Endodermal cell (in vitro differentiated cells): ENCODE results near the gene LARP1B. TPM values are rescaled to one million over a fixed set of nuclear protein-coding genes. Genes with fewer than 3 reads are reported as not detected.

ENCODE experiments used
- DNase-seq: peaks from one replicate; pipeline ENCODE4 v3.0.0-alpha.2; 2017
- H3K27ac ChIP-seq: 2 replicates; pipeline ENCODE4 v1.5.1; 2013; ENCODE audit warnings: mild to moderate bottlenecking, low read depth, low read length, moderate library complexity
- H3K27me3 ChIP-seq: 2 replicates; pipeline ENCODE4 v1.6.1; 2013; ENCODE audit warnings: mild to moderate bottlenecking, low read length, moderate library complexity; ENCODE audit not compliant: insufficient read depth, control insufficient read depth, poor library complexity, severe bottlenecking
- H3K36me3 ChIP-seq: 2 replicates; pipeline ENCODE4 v1.7.0; 2013; ENCODE audit warnings: mild to moderate bottlenecking, low read length, moderate library complexity; ENCODE audit not compliant: control insufficient read depth, insufficient read depth
- H3K4me1 ChIP-seq: one replicate; pipeline ENCODE4 v1.7.0; 2013; ENCODE audit warnings: low read length; ENCODE audit not compliant: control insufficient read depth, insufficient read depth
- H3K4me3 ChIP-seq: 2 replicates; pipeline ENCODE4 v1.5.1; 2013; ENCODE audit warnings: mild to moderate bottlenecking, low read length, moderate library complexity
- H3K9ac ChIP-seq: 2 replicates; pipeline ENCODE4 v1.6.1; 2013; ENCODE audit warnings: mild to moderate bottlenecking, low read length, moderate library complexity; ENCODE audit not compliant: poor library complexity, severe bottlenecking; ENCODE audit errors: extremely low read depth
- H3K9me3 ChIP-seq: 2 replicates; pipeline ENCODE4 v1.6.1; 2013; ENCODE audit warnings: mild to moderate bottlenecking, low read length, moderate library complexity; ENCODE audit not compliant: control insufficient read depth
- H3K27ac Mint-ChIP-seq: 2 replicates; pipeline ENCODE4 v1.8.0; 2020; ENCODE audit warnings: mixed read lengths
- H3K27me3 Mint-ChIP-seq: 2 replicates; pipeline ENCODE4 v1.8.0; 2021; ENCODE audit warnings: mild to moderate bottlenecking, mixed read lengths; ENCODE audit not compliant: insufficient read depth
- H3K36me3 Mint-ChIP-seq: 2 replicates; pipeline ENCODE4 v1.8.0; 2020; ENCODE audit warnings: low read depth, mixed read lengths
- H3K4me1 Mint-ChIP-seq: 2 replicates; pipeline ENCODE4 v1.8.0; 2020; ENCODE audit warnings: mixed read lengths
- H3K4me3 Mint-ChIP-seq: 2 replicates; pipeline ENCODE4 v1.8.0; 2020; ENCODE audit warnings: mild to moderate bottlenecking, moderate library complexity, mixed read lengths
- H3K9me3 Mint-ChIP-seq: 2 replicates; pipeline ENCODE4 v1.8.0; 2020; ENCODE audit warnings: mild to moderate bottlenecking, mixed read lengths
- CTCF ChIP-seq: fragments of 200-600 bp; sonication (generic); conservative IDR thresholded peaks from 2 replicates; pipeline ENCODE4 v1.5.0; 2021; ENCODE audit warnings: antibody characterized with exemption, mild to moderate bottlenecking
- WGBS, 2 experiments: methylation state at CpG; one replicate each; pipeline versions ENCODE4 v1.1.5 to v1.1.7; 2013; ENCODE audit warnings: missing lambda C conversion rate in 2 of 2, mixed read lengths in 1 of 2; ENCODE audit not compliant: insufficient coverage in 1 of 2, insufficient read length in 1 of 2; 5-methylcytosine and 5-hydroxymethylcytosine counted together
- total RNA-seq, 2 donors: library from RNA; stranded (reverse); fragmentation: NEBNext Ultra II Directional in 1 of 2; extraction: Animal tissue kit (Norgen Biotek cat#: 25700) in 1 of 2; gene quantifications; 2 replicates in 1 of 2; 3 replicates in 1 of 2; pipeline ENCODE4 v1.2.1, GENCODE V29; 2021

LARP1B gene
- total RNA-seq, 2 donors from 2014 or later: 27.0 to 32.6 TPM

GRCh38 chr4:128177498-128177897, 116.4 kb downstream of the LARP1B start:
- Mint-ChIP-seq H3K4me1 (no peaks in the 10 kb centered on the region), H3K4me3 (no peak overlapping the region), H3K9me3 (peaks cover 1% of the 10 kb centered on the region), H3K27ac (no peak overlapping the region), H3K27me3 (no peaks in the 10 kb centered on the region), H3K36me3 (peaks cover 22% of the 10 kb centered on the region)
- DNase-seq: no peak
- no peak overlapping the region for H3K4me3 ChIP-seq
- no peaks in the 10 kb centered on the region for H3K4me1 ChIP-seq
- peaks cover 43% of the 10 kb centered on the region for H3K36me3 ChIP-seq
- no peaks in the 10 kb centered on the region for H3K27me3 ChIP-seq
- no peak for TF ChIP-seq CTCF
- no peak overlapping the region for H3K27ac ChIP-seq
- H3K9ac ChIP-seq: no peak overlapping the region
- 86% methylated on average over 1 of the region's 1 CpG; no CpG with 5 or more reads in 1 of the 2 experiments for WGBS, 2 experiments
- H3K9me3 ChIP-seq: peaks cover 7% of the 10 kb centered on the region

- TF ChIP-seq CTCF: no peak
- H3K36me3 ChIP-seq: peaks cover 82% of the 10 kb centered on the region
- H3K9ac ChIP-seq: no peak overlapping the region
- H3K27me3 Mint-ChIP-seq: no peaks in the 10 kb centered on the region
- peaks cover 3% of the 10 kb centered on the region for H3K4me1 Mint-ChIP-seq
- H3K27me3 ChIP-seq: no peaks in the 10 kb centered on the region
- no peak overlapping the region for H3K4me3 Mint-ChIP-seq
- peaks cover 81% of the 10 kb centered on the region for H3K9me3 ChIP-seq
- H3K9me3 Mint-ChIP-seq: peaks cover 61% of the 10 kb centered on the region
- H3K27ac ChIP-seq: no peak overlapping the region
- H3K4me1 ChIP-seq: no peaks in the 10 kb centered on the region
- no peak overlapping the region for H3K27ac Mint-ChIP-seq
- WGBS, 2 experiments: 81 to 94% methylated on average over 2 of the region's 2 CpGs
- H3K4me3 ChIP-seq: peak overlapping the region; percentile 44
- no peak for DNase-seq
- peaks cover 78% of the 10 kb centered on the region for H3K36me3 Mint-ChIP-seq
Measured at GRCh38 chr4:128186623-128187022, 125.5 kb downstream of the LARP1B start.

- no peak overlapping the region for H3K4me3 Mint-ChIP-seq
- H3K9ac ChIP-seq: no peak overlapping the region
- H3K27me3 Mint-ChIP-seq: no peaks in the 10 kb centered on the region
- no peak overlapping the region for H3K27ac ChIP-seq
- no peak overlapping the region for H3K27ac Mint-ChIP-seq
- H3K4me1 Mint-ChIP-seq: peaks cover 3% of the 10 kb centered on the region
- H3K27me3 ChIP-seq: no peaks in the 10 kb centered on the region
- peaks cover 42% of the 10 kb centered on the region for H3K9me3 ChIP-seq
- peaks cover 60% of the 10 kb centered on the region for H3K36me3 ChIP-seq
- peak; percentile 81 for DNase-seq
- peaks cover 40% of the 10 kb centered on the region for H3K9me3 Mint-ChIP-seq
- H3K4me1 ChIP-seq: no peaks in the 10 kb centered on the region
- H3K36me3 Mint-ChIP-seq: peaks cover 51% of the 10 kb centered on the region
- H3K4me3 ChIP-seq: no peak overlapping the region
- 7 to 8% methylated on average over 2 to 5 of the region's 5 CpGs for WGBS, 2 experiments
- peak; percentile 94 for TF ChIP-seq CTCF
Measured at GRCh38 chr4:128191115-128191781, 130.1 kb downstream of the LARP1B start.
